Fibroblast of lung (primary cell): ENCODE data around the gene KRCC1. TPM values are rescaled to one million over a fixed set of nuclear protein-coding genes. Genes with fewer than 3 reads are reported as not detected.

Experiments
- DNase-seq, 2 donors: peaks; one replicate each; pipeline versions ENCODE4 v3.0.0 to v3.0.0-alpha.2; 2010; ENCODE audit warnings: low read depth in 2 of 2
- H2AFZ ChIP-seq: 2 replicates; pipeline ENCODE4 v1.5.1; 2012; ENCODE audit warnings: low read length, control low read depth, inconsistent platforms
- H3K27ac ChIP-seq: 2 replicates; pipeline ENCODE4 v1.5.1; 2011; ENCODE audit warnings: low read length, control low read depth; ENCODE audit not compliant: insufficient read depth
- H3K27me3 ChIP-seq: 2 replicates; pipeline ENCODE4 v1.5.1; 2011; ENCODE audit warnings: mild to moderate bottlenecking, low read length; ENCODE audit not compliant: control insufficient read depth, insufficient read depth
- H3K36me3 ChIP-seq: 2 replicates; pipeline ENCODE4 v1.5.1; 2011; ENCODE audit warnings: low read length; ENCODE audit not compliant: control insufficient read depth, insufficient read depth
- H3K4me1 ChIP-seq: 2 replicates; pipeline ENCODE4 v1.5.1; 2011; ENCODE audit warnings: low read length; ENCODE audit not compliant: control insufficient read depth, insufficient read depth; ENCODE audit errors: extremely low read depth
- H3K4me2 ChIP-seq: 2 replicates; pipeline ENCODE4 v1.5.1; 2011; ENCODE audit warnings: low read length, control low read depth; ENCODE audit not compliant: insufficient read depth; ENCODE audit errors: extremely low read depth
- H3K4me3 ChIP-seq, 4 experiments: fragments of 200-600 bp in 1 of 4; sonication (generic) in 1 of 4; replicated peaks in 1 of 4; 2 replicates each; pipeline ENCODE4 v1.5.1; 2011 to 2016; ENCODE audit warnings: low read length in 4 of 4, low read depth in 3 of 4, mild to moderate bottlenecking in 3 of 4, control low read depth in 2 of 4, inconsistent platforms in 1 of 4, mixed read lengths in 1 of 4; ENCODE audit not compliant: insufficient read depth in 1 of 4; ENCODE audit errors: control extremely low read depth in 1 of 4
- H3K79me2 ChIP-seq: 2 replicates; pipeline ENCODE4 v1.5.1; 2012; ENCODE audit warnings: mild to moderate bottlenecking, low read length, inconsistent platforms; ENCODE audit not compliant: control insufficient read depth, insufficient read depth
- H3K9ac ChIP-seq: 2 replicates; pipeline ENCODE4 v1.5.1; 2011; ENCODE audit warnings: mild to moderate bottlenecking, low read length, control low read depth; ENCODE audit not compliant: insufficient read depth
- H3K9me3 ChIP-seq: 2 replicates; pipeline ENCODE4 v1.5.1; 2012; ENCODE audit warnings: low read depth, low read length; ENCODE audit not compliant: control insufficient read depth, insufficient read depth
- H4K20me1 ChIP-seq: 2 replicates; pipeline ENCODE4 v1.5.1; 2011; ENCODE audit warnings: low read length; ENCODE audit not compliant: control insufficient read depth, insufficient read depth; ENCODE audit errors: extremely low read depth
- EZH2 ChIP-seq: IDR thresholded peaks from 2 replicates; pipeline ENCODE4 v1.5.1; 2012; ENCODE audit warnings: low read length, control low read depth, mild to moderate bottlenecking; ENCODE audit errors: missing control alignments
- polyA plus RNA-seq, 2 donors: library from polyadenylated mRNA; depleted of rRNA in 1 of 2; stranded (reverse) in 1 of 2; unstranded in 1 of 2; fragments of >200 nt; gene quantifications; 2 replicates each; pipeline ENCODE4 v1.2.1, GENCODE V29; 2011 to 2012; ENCODE audit warnings: missing spikeins in 1 of 2
- total RNA-seq: library from RNA; depleted of rRNA; stranded (reverse); fragments of >200 nt; gene quantifications from 2 replicates; pipeline ENCODE4 v1.2.1, GENCODE V29; 2014
- TF ChIP-seq, protein P1 (sequence below), 2 donors: IDR thresholded peaks in 1 of 2; conservative IDR thresholded peaks in 1 of 2; 1 replicate in 1 of 2; 2 replicates in 1 of 2; pipeline ENCODE4 v1.5.1; 2011 to 2012; ENCODE audit warnings: low read length in 2 of 2, control low read depth in 1 of 2, inconsistent platforms in 1 of 2, low read depth in 1 of 2, mild to moderate bottlenecking in 1 of 2

KRCC1 gene
- total and polyA plus RNA-seq, 2 donors (not counting 1 experiment from before 2014, with no cell fraction given) = 39.3 to 44.4 TPM

DNA sequence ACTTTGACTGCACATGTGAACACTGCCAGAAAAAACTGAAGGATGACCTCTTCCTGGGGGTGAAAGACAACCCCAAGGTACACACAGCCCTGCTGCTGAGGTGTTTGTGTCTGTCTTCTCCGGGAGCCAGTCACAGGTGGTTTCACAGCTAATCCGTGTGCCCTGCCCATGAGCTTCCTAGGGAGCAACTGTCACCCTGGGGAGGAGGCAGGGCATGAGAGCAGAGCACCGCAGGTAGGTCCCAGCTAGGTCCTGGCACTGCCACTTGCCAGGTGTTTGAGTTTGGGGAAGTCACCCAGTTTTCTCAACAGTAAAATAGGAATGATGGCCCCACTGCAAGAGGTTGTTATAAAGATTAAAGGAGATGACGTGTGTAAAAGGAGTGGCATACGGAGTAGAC, 41.1 kb upstream of the KRCC1 start:
- no peak overlapping the region for H3K4me2 ChIP-seq
- H3K9me3 ChIP-seq = no peaks in the 10 kb centered on the region
- H3K9ac ChIP-seq = no peak overlapping the region
- peaks cover 3% of the 10 kb centered on the region for H3K27me3 ChIP-seq
- no peak overlapping the region for H3K27ac ChIP-seq
- H4K20me1 ChIP-seq = no peaks in the 10 kb centered on the region
- no peaks in the 10 kb centered on the region for H3K79me2 ChIP-seq
- TF ChIP-seq, protein P1, sequence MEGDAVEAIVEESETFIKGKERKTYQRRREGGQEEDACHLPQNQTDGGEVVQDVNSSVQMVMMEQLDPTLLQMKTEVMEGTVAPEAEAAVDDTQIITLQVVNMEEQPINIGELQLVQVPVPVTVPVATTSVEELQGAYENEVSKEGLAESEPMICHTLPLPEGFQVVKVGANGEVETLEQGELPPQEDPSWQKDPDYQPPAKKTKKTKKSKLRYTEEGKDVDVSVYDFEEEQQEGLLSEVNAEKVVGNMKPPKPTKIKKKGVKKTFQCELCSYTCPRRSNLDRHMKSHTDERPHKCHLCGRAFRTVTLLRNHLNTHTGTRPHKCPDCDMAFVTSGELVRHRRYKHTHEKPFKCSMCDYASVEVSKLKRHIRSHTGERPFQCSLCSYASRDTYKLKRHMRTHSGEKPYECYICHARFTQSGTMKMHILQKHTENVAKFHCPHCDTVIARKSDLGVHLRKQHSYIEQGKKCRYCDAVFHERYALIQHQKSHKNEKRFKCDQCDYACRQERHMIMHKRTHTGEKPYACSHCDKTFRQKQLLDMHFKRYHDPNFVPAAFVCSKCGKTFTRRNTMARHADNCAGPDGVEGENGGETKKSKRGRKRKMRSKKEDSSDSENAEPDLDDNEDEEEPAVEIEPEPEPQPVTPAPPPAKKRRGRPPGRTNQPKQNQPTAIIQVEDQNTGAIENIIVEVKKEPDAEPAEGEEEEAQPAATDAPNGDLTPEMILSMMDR (conservative IDR thresholded peaks at IDR 0.05 in 1 of 2, IDR thresholded peaks at IDR 0.05 in 1 of 2; ENCODE audit: low read depth in 1 of 2, low read length in 2 of 2) = no peak
- TF ChIP-seq EZH2 = no peak
- no peak for DNase-seq
- no peak overlapping the region for H3K4me3 ChIP-seq
- no peak overlapping the region for H2AFZ ChIP-seq
- H3K36me3 ChIP-seq = no peaks in the 10 kb centered on the region
- no peaks in the 10 kb centered on the region for H3K4me1 ChIP-seq

DNA sequence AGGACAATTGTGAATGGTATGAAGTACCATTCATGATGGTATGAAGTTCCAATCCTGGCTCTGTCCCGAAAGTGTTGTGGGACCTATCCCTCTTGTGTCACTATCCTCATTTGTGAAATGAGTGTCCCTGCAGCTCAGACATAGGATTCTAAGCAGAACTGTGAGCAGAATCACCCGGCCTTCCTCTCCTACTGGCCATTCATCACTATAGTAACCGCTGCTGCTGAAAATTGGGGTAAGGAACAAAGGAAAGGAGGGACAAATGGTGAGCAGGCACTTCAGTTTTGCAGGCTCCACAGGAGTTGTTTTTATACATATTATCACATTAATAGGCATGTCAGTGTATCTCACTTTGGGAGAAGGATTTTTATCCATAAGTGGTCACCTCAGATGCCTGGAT, 39.4 kb upstream of the KRCC1 start:
- Histone ChIP-seq H3K79me2 (no peaks in the 10 kb centered on the region), H2AFZ (no peak overlapping the region), H3K9me3 (no peaks in the 10 kb centered on the region), H4K20me1 (no peaks in the 10 kb centered on the region), H3K27me3 (peaks cover 3% of the 10 kb centered on the region), H3K27ac (no peak overlapping the region), H3K36me3 (no peaks in the 10 kb centered on the region), H3K4me2 (no peak overlapping the region), H3K9ac (no peak overlapping the region), H3K4me3 (no peak overlapping the region), H3K4me1 (no peaks in the 10 kb centered on the region)
- TF ChIP-seq EZH2 = no peak
- TF ChIP-seq, protein P1 (conservative IDR thresholded peaks at IDR 0.05 in 1 of 2, IDR thresholded peaks at IDR 0.05 in 1 of 2; ENCODE audit: low read depth in 1 of 2, low read length in 2 of 2) = no peak
- no peak for DNase-seq

DNA sequence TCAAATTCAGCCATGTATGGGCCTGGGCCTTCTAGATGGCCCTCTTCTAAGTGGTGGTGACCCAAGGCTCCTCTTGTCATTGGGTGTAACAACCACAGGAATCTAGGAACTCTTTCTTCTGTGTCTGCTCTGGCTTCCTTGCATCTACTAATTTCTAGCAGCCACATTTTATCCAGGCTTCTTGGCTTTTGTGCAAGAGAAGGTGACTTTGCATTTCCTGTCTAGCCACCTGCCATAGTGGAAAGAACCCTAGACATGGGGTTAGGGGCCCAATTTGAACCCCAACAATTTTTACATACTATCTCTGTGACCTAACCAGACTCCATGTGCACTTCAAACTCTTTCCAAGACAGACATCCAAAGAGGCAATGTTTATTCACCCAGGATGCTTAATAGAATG, 37.2 kb upstream of the KRCC1 start:
- no peak for TF ChIP-seq EZH2
- TF ChIP-seq, protein P1 (conservative IDR thresholded peaks at IDR 0.05 in 1 of 2, IDR thresholded peaks at IDR 0.05 in 1 of 2; ENCODE audit: low read depth in 1 of 2, low read length in 2 of 2) = no peak
- H3K79me2 ChIP-seq = no peaks in the 10 kb centered on the region
- H3K27me3 ChIP-seq = peaks cover 3% of the 10 kb centered on the region
- no peaks in the 10 kb centered on the region for H3K36me3 ChIP-seq
- H3K27ac ChIP-seq = no peak overlapping the region
- no peaks in the 10 kb centered on the region for H3K9me3 ChIP-seq
- DNase-seq = no peak
- H3K4me2 ChIP-seq = no peak overlapping the region
- no peak overlapping the region for H2AFZ ChIP-seq
- no peak overlapping the region for H3K9ac ChIP-seq
- no peaks in the 10 kb centered on the region for H4K20me1 ChIP-seq
- no peak overlapping the region for H3K4me3 ChIP-seq
- H3K4me1 ChIP-seq = no peaks in the 10 kb centered on the region
